Cardiac fibroblast (primary cell): ENCODE results near the gene GAS2L1.

ENCODE experiments used
- DNase-seq, 2 donors: peaks; one replicate each; pipeline versions ENCODE4 v3.0.0 to v3.0.0-alpha.2; 2010; ENCODE audit warnings: low read depth in 2 of 2
- H3K4me3 ChIP-seq, 2 donors: replicated peaks in 1 of 2; 1 replicate in 1 of 2; 2 replicates in 1 of 2; pipeline ENCODE4 v1.5.1; 2011; ENCODE audit warnings: low read depth in 2 of 2, low read length in 2 of 2, mild to moderate bottlenecking in 2 of 2, moderate library complexity in 1 of 2
- TF ChIP-seq, protein P1 (sequence below): IDR thresholded peaks from one replicate; pipeline ENCODE4 v1.5.1; 2011; ENCODE audit warnings: low read depth, mild to moderate bottlenecking, low read length, inconsistent platforms

The GAS2L1 gene

DNA sequence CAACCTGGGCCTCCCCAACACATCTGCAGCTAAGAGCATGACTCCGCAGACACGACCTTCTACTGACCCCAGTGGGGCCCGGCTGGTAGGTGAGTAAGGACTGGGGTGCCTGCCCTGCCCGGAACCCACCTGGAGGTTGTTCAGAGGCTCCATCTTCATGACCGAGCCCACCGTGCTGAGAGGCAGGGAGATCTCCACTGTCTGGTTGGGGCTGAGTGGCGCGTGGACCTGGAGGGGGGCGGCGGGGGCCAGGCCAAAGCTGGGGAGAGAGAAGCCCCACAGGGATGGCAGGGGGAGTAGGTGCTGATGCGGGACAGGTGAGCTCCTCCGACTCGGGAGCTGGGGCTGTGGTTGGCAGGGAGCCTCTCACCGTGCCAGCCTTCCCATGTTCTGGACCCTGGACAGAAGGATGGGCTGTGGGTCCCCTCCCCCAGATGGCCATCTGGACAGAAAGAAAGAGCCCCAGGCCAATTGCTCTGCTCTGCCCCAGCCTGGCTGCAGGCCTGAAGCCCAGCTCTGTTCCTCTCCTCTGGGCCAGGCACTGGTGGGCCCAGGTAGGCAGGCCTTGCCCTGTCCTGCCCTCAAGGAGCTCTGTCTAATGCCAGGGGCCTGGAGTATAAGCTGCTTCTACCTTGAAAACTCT lies 25.3 kb downstream of the GAS2L1 start:
- H3K4me3 ChIP-seq, result no peak overlapping the region
- no peak for DNase-seq
- TF ChIP-seq, protein P1, sequence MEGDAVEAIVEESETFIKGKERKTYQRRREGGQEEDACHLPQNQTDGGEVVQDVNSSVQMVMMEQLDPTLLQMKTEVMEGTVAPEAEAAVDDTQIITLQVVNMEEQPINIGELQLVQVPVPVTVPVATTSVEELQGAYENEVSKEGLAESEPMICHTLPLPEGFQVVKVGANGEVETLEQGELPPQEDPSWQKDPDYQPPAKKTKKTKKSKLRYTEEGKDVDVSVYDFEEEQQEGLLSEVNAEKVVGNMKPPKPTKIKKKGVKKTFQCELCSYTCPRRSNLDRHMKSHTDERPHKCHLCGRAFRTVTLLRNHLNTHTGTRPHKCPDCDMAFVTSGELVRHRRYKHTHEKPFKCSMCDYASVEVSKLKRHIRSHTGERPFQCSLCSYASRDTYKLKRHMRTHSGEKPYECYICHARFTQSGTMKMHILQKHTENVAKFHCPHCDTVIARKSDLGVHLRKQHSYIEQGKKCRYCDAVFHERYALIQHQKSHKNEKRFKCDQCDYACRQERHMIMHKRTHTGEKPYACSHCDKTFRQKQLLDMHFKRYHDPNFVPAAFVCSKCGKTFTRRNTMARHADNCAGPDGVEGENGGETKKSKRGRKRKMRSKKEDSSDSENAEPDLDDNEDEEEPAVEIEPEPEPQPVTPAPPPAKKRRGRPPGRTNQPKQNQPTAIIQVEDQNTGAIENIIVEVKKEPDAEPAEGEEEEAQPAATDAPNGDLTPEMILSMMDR, result no peak

DNA sequence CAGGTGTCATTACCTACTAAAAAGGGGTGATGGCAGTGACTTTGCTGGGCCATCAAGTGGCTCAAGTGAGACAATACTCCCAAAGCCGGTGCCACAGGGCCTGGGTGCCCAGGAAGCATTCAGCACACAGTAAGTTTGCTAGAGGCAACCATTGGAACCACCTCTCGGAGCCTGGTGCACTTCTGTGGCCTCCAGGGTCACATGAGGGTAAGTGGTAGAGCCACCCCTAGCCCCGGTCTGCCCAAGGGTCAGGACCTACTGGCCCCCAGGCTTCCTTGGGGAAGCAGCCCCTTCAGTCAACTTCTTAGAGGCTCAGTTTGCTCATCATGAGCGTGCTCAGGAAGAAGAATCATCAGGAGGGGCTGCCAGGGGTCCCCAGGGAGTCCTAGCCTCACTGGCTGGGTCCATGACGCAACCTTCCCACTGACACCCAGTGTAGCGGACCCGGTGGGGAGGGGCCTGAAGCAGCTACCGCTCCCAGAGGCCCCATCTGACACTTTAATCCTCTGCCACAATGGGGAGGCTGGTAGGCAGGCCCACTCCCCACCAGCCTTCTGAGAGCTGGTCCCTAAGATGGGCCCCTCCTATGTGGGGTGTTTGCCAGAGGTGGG lies 26.5 kb downstream of the GAS2L1 start:
- TF ChIP-seq, protein P1, result no peak
- H3K4me3 ChIP-seq, result no peak overlapping the region
- DNase-seq, result no peak

DNA sequence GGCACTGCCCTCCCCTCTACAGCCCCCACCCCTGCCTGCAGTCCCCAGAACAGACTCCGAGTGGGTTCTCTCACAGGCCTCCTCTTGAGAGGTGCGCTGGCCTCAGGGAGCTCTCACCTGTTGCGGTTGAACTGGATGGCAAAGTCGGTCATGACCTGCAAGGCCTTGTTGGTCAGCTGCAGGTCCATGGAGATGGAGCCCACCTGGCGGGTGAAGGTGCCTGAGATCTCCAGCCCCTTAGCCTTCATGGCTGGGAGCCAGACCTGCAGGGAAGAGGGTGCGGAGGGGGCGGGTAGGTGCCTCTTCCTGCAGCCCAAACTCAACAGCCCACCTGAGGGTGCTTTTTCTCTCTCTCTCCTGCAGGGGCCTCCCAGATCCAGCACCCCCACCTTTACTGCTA lies 27.7 kb downstream of the GAS2L1 start:
- no peak overlapping the region for H3K4me3 ChIP-seq
- DNase-seq, result no peak
- TF ChIP-seq, protein P1, result no peak

DNA sequence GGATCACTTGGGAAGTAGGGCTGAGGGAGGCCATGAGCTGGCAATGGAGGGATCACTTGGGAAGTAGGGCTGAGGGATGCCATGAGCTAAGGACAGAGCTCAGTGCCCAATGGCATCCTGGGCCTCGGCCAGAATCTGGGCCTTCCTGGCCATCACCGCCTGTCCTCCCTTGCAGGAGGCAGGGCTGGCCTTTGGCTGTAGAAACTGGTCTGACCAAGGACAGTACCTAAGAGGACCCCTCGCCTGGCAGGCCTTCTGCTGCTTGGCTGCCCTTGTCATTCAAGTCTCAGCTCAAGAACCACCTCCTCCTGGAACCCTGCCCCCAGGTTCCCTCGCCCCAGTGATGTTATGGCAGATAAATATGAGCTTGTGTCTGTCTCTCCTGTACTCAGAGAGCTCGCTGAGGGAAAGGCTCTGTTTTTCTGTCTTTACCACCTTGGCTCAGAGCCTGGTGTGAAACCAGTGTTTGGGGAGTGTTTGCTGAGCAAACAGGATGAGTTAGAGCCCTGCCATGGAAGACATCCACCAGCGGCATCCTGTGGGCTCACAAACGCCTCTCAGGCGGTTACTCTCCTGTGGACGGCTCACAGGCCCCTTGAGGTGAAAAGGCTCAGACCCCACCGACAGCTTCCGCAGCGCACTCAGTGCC lies 28.4 kb downstream of the GAS2L1 start:
- DNase-seq, result no peak
- no peak overlapping the region for H3K4me3 ChIP-seq
- TF ChIP-seq, protein P1, result no peak

DNA sequence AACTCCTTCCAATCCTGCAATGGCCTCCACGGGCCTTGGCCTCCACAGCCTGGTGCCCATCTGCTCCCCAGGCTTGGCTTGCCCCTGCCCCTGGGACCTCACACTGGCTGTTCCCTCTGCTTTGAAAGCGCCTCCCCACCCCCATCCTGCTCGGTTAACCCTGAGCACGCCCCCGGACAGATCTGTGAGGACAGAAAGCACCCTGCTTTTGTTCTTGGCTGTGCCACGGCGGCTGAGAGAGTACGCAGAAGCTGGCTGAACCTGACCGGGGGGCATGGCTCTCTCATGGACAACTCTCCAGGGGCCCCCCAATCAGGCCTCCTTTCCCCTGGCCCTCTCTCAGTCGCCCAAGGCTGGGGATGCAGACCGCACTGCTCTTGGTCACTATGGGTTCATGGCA lies 29.2 kb downstream of the GAS2L1 start:
- no peak overlapping the region for H3K4me3 ChIP-seq
- TF ChIP-seq, protein P1, result no peak
- DNase-seq, result no peak

DNA sequence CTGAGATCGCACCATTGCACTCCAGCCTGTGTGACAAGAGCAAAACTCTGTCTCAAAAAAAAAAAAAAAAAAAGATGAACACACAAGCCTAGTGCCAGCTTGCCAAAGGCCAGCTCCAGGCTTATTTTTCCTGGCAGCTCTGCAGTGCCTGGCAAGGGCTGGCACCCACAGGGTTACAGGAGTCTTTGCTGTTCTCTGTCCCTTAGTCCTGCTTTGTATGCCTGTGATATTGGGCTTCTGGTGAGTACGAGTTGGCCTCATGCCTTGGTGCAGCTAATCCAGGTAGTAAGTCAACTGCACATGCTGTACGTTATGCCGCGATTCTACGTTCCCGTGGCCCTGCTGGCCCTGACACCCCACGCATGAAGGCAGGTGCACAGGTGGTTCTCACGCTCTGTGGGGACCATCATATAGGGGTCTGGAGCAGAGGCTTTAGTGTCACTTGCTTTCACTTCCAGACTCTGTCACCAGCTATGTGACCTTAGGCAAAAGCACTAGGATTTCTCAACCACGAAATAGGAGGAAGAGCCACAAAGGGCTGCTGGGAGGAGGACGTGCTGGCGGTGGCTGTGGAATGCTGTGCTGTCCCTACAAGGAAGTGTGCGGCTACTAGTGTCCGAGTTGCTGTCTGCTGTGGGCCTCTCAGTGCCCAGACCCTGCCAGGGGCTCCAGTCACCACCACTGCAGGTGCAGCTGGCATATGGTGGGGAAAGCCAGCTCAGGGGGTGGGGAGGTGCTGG lies 30.5 kb downstream of the GAS2L1 start:
- no peak overlapping the region for H3K4me3 ChIP-seq
- DNase-seq, result no peak
- TF ChIP-seq, protein P1, result no peak
